ENCODE data around the gene SPDYE3.
"Not testable (repeated sequence)": the region's sequence is repeated elsewhere in the genome, so short reads cannot be mapped to it uniquely, and the experiment has no call there.

Gene SPDYE3

GRCh38 chr7:100352984-100353684 is 45.6 kb downstream of the SPDYE3 start:
- no peak for DNase-seq

- DNase-seq, result no peak
Observed at GRCh38 chr7:100353685-100354330, 46.3 kb downstream of the SPDYE3 start.

DNA sequence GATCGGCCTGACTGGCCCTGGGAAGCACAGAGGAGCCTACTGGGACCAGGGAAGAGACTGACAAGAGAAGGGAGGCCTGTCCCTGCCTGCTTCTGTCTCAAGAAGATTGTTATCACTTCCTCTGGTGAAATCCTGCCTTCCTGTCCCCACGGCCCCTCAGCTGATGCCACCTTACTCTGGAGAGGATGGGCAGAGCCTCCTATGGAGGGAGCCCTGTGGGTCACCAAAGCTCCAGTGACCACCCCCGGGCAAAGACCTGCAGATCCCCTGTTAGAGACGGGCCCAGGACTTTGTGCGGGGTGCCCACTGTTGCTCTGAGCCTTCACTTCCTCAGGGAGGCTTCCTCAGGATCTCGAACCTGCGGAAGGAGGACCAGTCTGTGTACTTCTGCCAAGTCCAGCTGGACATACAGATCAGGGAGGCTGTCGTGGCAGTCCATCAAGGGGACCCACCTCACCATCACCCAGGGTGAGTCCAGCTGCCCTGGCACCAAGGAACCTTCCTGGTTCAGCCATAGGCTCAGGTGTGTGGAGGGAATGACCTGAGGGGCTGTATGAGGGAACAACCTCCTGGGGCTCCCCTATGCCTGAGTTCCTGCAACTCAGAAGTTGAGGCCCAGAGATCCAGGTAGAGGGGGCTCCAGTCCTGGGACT is 49.0 kb downstream of the SPDYE3 start:
- no peak for DNase-seq

GRCh38 chr7:100357131-100357561 is 49.6 kb downstream of the SPDYE3 start:
- no peak for DNase-seq

GRCh38 chr7:100358027-100358856 is 50.7 kb downstream of the SPDYE3 start, which contains the start of gene PILRB:
TSS of gene PILRB (plus strand) at chr7:100358117. CDS start at chr7:100358303, 186 bp downstream.
- DNase-seq, result no peak

DNA sequence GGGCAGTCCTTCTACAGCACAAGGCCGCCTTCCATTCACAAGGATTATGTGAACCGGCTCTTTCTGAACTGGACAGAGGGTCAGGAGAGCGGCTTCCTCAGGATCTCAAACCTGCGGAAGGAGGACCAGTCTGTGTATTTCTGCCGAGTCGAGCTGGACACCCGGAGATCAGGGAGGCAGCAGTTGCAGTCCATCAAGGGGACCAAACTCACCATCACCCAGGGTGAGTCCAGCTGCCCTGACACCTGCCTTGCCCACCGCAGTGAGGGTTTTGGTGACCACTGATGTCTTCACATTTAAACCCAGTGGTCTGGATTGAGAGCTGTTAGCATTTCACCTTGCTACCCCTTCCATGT is 51.3 kb downstream of the SPDYE3 start:
- DNase-seq, result no peak

DNA sequence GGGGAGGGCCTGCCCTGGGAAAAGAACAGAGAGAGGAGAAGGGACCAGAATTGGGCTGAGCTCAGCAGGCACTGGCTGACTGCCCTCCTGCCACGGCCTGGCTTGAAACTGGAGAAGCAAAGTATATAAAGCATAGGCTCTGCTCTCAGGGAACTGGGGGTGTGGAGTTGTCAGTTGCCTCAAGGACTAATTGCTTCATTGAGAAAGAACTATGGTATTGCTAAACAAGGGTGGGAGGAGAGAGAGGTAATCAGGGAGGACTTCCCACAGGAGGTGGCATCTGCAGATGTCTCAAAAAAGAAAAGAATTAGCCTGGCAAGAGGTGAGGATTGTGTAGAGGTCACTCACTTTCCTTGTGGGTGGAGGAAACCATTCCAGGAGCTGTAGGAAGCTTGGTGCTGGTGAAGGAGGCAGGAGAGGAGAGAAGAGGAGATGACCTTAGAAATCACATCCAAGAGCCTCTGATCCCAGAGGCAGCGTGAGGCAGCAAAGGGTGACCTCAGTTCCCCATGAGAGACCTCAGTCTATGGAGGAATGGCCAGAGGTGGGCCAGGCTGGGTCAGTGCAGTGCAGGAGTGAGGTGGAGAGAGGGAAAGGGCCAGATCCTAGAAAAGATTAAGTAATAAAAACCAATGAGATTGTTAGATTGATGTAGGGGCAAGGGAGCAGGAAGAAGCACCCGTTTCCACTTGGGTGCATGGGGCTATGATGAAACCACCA is 52.8 kb downstream of the SPDYE3 start:
- DNase-seq, result no peak

DNA sequence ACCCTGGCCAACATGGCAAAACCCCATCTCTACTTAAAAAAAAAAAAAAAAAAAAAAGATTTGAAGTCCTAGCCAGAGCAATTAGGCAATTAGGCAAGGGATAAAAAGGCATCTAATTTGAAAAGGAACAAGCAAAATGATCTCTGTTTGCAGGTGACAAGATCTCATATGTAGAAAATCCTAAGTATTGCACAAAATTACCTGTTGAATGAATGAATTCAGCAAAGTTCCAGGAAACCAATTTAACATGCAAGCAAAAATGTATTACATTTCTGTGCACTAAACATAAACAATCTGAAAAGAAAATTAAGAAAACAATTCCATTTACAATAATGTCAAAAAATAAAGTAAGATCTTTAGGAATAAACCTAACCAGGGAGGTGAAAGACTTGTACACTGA is 55.6 kb downstream of the SPDYE3 start:
- no peak for DNase-seq

GRCh38 chr7:100363797-100364196 is 56.3 kb downstream of the SPDYE3 start:
- not testable (repeated sequence) for DNase-seq

- DNase-seq, result no peak
Observed at GRCh38 chr7:100364480-100364879, 57.0 kb downstream of the SPDYE3 start.

- not testable (repeated sequence) for DNase-seq
Observed at GRCh38 chr7:100365998-100366367, 58.5 kb downstream of the SPDYE3 start.

DNA sequence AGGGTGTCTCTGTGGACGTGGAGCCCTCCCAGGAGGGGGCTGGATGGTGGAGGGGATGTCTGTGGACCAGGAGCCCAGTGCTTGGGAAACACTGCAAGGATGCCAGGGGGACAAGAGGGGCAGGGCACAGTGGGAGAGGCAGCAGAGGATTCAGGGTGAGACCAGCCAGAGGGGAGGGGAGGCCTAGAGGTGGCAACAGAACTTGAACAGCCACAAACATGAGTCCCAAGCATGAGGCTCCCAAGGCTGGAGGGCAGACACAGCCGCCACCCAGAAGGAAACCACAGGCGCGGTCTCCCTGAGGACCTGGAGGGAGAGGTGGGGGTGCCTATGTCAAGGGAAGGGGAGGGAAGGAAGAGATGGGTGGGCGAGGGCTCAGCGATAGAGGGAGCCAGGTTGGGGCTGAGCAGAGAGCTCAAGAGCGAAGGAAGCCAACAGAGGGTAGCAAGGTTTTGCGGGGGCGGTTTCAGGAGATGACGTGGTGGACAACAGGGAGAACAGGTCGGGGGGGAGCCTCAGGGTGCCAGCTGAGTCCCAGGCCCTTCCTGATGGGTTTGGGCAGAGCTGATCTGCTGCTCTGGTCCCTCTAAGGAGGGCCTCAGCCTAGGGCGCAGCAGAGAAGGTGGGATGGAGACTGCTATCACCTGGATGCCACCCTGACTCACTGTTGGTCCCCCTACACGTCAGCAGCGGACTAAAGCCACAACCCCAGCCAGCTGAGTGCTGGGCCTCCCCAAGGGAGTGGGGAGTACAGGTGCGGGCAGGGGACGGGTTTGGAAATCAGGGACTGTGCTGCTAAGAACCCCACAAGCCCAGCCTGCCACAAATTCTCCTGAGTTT is 59.1 kb downstream of the SPDYE3 start:
- no peak for DNase-seq

DNA sequence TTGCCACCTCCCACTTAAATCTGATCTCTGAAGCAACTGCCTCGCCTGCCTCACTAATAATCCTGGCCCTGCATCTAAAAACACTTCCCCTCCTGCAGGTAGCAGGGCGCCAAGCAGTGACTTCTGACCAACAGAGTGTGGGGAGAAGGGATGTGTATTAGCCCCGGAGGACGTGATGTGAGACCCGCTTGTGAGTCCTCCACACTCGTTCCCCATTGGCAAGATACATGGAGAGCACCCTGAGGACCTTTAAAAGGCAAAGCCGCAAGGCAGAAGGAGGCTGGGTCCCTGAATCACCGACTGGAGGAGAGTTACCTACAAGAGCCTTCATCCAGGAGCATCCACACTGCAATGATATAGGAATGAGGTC is 59.7 kb downstream of the SPDYE3 start:
- no peak for DNase-seq

DNA sequence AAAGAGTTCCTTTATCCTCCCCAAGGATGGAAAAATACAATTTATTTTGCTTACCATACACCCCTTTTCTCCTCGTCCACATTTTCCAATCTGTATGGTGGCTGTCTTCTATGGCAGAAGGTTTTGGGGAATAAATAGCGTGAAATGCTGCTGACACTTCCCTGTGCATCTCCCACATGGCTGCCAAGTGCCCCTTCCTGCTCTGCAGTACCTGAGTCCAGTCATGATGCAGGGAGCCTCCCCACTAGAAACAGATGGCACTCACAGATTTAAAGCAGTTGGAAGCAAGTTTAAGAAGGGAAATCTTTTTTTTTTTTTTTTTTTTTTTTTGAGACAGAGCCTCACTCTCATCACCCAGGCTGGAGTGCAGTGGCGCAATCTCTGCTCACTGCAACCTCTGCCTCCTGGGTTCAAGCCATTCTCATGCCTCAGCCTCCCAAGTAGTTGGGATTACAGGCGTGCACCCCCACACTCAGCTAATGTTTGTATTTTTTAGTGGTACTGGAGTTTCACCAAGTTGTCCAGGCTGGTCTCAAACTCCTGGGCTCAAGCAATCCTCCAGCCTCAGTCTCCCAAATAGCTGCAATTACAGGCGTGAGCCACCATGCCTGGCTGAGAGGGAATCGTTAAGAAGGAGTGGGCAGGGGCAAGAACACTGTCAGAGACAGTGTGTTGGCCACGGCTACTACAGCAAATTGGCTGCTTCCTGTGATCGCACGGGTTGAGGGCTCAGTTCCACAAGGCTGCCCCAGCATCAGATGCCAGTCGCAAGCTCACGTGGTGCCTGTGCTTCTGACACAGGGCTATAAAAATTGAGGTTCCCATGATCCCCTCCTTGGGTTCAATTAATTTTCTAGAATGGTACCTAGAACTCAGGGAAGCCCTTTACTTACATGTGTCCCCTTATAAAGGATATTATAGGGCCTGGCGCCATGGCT is 60.4 kb downstream of the SPDYE3 start:
- DNase-seq, result no peak

GRCh38 chr7:100369105-100369504 is 61.6 kb downstream of the SPDYE3 start:
- no peak for DNase-seq

- DNase-seq, result no peak
Observed at GRCh38 chr7:100370303-100370702, 62.8 kb downstream of the SPDYE3 start.

DNA sequence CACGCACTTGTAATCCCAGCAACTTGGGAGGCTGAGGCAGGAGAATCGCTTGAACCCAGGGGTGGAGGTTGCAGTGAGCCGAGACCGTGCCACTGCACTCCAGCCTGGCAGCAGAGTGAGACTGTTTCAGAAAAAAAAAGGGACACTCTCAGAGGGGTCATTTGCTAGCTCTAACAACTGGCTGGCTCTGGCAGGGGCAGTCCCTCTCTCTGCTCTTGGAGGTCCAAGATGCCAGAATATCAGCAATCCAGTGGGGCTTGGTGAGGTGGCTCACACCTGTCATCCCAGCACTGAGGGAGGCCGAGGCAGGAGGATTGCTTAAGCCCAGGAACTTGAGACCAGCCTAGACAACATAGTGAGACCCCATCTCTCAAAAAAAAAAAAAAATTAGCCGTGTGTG is 63.2 kb downstream of the SPDYE3 start:
- DNase-seq, result no peak

DNA sequence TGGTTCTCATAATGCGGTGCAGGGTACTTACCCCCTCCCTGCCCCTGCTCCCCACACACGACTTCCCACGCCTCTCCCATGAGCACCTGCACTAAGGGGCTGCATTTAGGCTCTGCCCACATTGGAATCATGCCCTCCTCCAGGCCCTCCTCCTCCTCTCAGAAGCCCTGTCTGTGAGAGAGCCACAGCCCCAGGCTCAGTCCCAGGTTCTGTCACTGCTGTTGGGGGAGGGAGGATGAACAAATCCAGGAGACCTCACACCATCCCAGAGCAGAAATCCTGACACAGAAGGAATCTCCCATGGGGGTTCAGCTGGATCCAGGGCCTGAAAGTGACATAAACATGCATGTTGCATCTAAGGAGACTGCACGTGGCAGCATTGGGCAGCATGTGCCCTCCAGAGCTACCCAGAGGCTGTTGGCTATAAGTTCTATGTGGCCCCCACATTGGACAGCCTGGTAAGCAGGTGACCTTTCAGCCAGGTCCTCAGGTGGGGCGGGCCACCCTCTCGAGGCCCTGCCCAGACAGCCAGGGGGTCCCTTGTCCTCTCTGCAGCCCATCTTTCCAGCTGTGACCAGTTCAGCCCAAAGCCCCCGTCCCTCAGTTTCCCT is 64.2 kb downstream of the SPDYE3 start:
- no peak for DNase-seq
